ENCODE data around the gene ALG2. TPM values are rescaled to one million over a fixed set of nuclear protein-coding genes. Genes with fewer than 3 reads are reported as not detected.
"Not testable (repeated sequence)": the region's sequence is repeated elsewhere in the genome, so short reads cannot be mapped to it uniquely, and the experiment has no call there.

Gene ALG2
- total RNA-seq, 1 donor from 2014 or later: 31.8 TPM

DNA sequence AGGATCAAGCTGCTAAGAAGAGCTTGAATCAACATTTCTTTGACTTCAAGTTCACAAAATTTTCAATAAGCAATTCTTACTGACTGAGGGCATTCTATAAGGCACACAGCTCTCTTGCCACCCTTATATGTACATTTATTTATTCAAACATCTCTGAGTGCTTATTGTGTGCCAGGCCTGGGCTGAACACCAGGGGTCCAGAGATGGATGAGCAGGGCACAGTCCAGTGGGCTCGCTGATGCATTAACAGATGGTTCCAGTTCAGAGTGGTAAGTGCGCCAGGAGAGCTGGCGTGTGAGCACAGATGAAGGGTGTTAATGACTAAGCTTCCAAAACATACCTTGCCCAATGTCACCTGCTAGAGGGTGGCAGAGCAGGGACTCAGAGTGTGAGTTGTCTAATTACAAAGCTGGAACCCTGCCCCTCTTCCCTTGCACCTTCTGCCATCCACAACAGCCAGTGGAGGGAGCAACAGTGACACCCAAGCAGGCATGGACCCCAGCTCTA lies 24.6 kb downstream of the ALG2 start:
- intact Hi-C loops (cut with micrococcal nuclease): no loop called here

DNA sequence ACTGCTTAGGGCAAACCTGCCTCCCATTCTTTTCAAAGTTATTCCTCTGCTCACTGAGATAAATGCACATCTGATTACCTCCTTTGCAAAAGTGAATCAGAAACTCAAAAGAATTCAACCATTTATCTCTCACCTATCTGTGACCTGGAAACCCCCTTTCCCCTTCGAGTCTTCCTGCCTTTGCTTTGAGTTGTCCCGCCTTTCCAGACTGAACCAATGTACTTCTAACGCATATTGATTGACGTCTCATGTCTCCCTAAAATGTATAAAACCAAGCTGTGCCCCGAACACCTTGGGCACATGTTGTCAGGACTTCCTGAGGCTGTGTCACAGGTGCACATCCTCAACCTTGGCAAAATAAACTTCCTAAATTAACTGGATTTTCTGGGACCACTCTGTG lies 25.3 kb downstream of the ALG2 start:
- intact Hi-C loops (cut with micrococcal nuclease): not testable (repeated sequence)

- intact Hi-C loops (cut with micrococcal nuclease): no loop called here
Observed at GRCh38 chr9:99193466-99193821, 28.3 kb downstream of the ALG2 start.

DNA sequence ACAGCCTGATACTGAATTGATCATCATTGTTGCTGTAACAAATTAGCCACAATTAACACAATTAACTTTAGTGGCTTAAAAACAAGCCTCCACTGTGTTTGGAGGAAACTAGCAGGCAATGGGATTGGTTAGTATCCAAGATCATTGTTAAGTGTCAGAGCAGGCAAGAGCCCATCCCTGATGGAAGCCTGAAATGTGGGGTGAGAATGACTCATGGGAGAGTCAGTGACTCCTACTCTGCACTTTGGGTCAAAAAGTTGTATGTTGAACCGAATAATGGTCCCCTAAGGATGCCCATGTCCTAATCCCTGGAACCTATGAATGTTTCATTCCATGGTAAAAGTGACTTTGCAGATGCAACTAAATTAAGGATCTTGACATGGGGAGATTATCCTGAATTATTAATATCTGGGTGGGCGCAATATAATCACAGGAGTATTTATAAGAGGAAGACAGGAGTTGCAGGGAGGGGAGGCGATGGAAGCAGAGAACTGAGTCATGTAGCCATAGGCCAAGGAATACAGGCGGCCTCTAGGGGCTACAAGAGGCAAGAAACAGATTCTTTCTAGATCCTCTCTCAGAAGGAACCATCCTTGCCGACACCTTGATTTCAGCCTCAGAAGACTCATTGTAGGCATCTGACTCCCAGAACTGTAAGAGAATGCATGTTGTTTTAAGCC lies 28.8 kb downstream of the ALG2 start:
- intact Hi-C loops (cut with micrococcal nuclease): no loop called here

GRCh38 chr9:99190597-99191283 lies 31.0 kb downstream of the ALG2 start:
- intact Hi-C loops (cut with micrococcal nuclease): no loop called here

DNA sequence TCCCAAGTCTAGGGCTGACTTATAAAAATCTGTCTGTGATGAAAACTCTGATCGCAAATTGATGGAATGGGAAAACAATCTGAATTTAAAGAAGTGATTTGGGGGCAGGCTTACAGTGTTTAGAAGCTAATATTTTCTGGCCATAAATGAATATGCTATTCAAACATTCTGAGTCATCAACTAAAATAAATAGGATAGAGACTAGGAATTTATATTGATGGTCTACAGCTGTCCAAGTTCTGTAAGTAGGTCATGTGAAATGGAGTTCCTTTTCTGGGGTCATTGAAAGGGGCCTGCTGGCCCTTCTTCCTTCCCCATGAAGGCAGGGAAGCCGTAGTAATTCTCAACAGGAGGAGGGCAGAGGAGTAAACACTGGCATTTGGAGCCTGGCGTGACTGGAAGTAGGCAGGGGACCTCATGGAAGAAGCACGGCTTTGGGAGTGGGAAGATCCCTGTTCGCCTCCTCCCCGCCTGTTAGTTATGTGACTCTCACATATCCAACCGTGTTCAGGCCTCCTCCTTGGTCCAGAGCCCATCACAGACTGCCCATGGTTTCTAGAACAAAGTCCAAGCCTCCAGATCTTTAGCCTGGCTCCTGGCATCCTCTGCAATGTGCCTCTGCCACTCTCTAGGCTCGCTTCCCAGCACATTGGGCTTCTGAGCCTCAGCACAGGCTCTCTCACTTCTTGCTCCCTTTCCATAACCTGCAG lies 31.7 kb downstream of the ALG2 start:
- intact Hi-C loops (cut with micrococcal nuclease): loop anchor here (10.0 kb wide), 2 partner anchors 825 to 1025 kb away; no protein-coding TSS in a partner anchor

DNA sequence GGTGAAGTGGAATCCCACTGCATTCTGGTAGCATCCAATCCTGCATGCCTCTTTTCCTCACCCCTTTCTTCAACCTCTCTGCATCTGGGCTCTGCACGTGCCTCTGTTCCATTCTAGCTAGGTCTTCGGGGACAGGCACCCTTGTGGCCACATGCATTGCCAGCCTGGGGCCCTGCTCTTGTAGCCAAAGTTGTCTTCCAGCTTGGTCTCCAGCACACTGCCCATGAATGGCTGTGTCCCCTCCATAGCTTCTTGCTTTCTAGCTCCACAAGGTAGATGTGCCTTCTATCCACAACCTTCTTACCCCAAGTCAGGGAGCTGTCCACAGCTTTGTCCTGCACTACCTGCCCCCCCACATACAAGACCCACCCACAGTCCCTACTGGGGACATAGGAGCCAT lies 32.6 kb downstream of the ALG2 start:
- intact Hi-C loops (cut with micrococcal nuclease): loop anchor here (10.0 kb wide), 2 partner anchors 826 to 1026 kb away; no protein-coding TSS in a partner anchor

DNA sequence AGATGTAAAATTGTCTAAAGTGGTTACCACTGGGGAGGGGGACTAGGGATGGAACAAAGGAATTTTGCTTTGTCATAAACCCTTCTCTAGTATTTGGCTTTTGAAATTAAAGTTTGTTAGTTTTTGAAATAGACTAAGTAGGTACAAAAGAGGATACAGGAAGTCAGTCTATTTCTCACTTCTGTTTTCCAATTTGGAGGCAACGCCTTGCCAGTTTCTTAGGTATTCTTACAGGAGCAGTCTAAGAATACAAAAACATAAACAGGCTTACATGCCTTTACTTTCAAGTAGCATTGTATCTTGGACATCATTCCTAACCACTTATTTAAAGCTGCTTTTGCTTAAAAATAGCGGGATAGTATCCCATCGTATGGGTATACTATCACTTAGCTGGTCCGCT lies 34.4 kb downstream of the ALG2 start:
- intact Hi-C loops (cut with micrococcal nuclease): loop anchor here (10.0 kb wide), 2 partner anchors 827 to 1027 kb away; no protein-coding TSS in a partner anchor

- intact Hi-C loops (cut with micrococcal nuclease): loop anchor here (10.0 kb wide), 2 partner anchors 829 to 1029 kb away; no protein-coding TSS in a partner anchor
Observed at GRCh38 chr9:99185934-99186333, 35.8 kb downstream of the ALG2 start.

- intact Hi-C loops (cut with micrococcal nuclease): loop anchor here (10.0 kb wide), 2 partner anchors 830 to 1030 kb away; no protein-coding TSS in a partner anchor
Observed at GRCh38 chr9:99185348-99185632, 36.5 kb downstream of the ALG2 start.

DNA sequence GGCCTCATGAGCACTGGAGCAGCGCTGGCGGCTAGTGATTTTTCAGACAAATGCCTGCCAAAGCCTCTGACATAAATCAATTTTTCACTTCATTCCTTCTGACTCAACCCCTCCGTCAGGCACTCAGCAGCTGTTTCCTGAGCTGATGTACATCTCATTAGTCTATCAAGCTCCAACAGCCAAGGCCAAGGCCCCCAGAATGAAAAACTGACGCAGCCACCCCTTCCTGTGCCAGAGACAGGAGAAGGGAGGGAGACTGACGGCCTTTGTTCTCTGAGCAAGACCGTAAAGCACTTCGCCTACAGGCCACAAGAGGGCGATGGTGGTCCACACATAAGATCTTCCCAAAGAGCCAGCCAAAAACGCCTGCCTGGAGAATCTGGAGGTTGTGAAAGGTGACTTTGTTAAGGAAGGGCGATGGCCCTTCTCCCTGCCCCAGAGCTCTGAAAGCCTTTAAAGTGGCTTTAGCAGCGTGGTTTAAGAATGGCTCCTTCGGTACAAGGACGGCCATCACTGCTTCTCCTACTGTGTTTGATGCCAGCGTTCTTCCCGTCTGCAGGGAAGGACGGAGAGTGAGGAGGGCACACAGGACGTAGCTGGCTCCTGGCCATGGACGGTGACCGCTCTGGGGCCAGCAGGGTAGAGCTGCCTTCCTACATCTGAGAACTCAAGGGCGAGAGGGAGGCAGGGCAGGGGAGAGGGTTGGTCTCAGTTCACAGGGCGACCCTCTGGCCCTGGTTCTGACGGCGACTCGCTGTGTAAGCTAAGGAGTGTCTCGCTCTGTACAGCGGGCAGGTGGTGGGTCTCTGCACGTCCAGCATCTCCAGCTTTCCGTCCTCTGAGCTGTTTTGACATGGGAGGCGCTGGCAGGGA lies 37.0 kb downstream of the ALG2 start:
- intact Hi-C loops (cut with micrococcal nuclease): loop anchor here (1.0 to 10.0 kb wide), 6 partner anchors 17 to 1030 kb away; partner anchors contain the start of genes NR4A3 and SEC61B

- intact Hi-C loops (cut with micrococcal nuclease): loop anchor here (1.0 to 10.0 kb wide), 6 partner anchors 17 to 1031 kb away; partner anchors contain the start of genes NR4A3 and SEC61B
Observed at GRCh38 chr9:99184110-99184474, 37.6 kb downstream of the ALG2 start.

GRCh38 chr9:99183616-99184015 lies 38.1 kb downstream of the ALG2 start:
- intact Hi-C loops (cut with micrococcal nuclease): loop anchor here (1.0 to 10.0 kb wide), 6 partner anchors 16 to 1031 kb away; partner anchors contain the start of genes NR4A3 and SEC61B

- intact Hi-C loops (cut with micrococcal nuclease): loop anchor here (5.0 to 10.0 kb wide), 4 partner anchors 70 to 1032 kb away; partner anchors contain the start of gene NR4A3
Observed at GRCh38 chr9:99182356-99182755, 39.4 kb downstream of the ALG2 start.

GRCh38 chr9:99181621-99182020 lies 40.1 kb downstream of the ALG2 start:
- intact Hi-C loops (cut with micrococcal nuclease): loop anchor here (5.0 to 10.0 kb wide), 4 partner anchors 71 to 1033 kb away; partner anchors contain the start of gene NR4A3

DNA sequence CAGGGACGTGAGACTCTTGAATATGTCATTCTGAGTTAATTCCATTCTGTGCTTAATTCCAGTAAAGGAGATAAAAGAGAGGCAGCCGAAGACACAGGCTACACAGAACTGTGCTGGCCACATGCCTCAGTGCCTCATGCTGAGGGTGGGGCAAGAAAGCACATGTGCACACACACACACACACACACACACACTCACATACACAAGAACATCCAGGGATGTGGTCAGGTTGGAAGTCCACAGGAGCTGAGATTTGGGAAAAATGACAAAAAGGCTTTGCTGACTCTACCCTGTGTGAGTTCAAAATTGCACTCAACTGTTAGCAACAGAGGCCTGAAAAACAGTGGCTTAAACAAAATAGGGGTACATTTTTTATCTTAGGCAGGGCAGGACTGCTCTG lies 40.5 kb downstream of the ALG2 start:
- intact Hi-C loops (cut with micrococcal nuclease): loop anchor here (5.0 to 10.0 kb wide), 4 partner anchors 71 to 1034 kb away; partner anchors contain the start of gene NR4A3

DNA sequence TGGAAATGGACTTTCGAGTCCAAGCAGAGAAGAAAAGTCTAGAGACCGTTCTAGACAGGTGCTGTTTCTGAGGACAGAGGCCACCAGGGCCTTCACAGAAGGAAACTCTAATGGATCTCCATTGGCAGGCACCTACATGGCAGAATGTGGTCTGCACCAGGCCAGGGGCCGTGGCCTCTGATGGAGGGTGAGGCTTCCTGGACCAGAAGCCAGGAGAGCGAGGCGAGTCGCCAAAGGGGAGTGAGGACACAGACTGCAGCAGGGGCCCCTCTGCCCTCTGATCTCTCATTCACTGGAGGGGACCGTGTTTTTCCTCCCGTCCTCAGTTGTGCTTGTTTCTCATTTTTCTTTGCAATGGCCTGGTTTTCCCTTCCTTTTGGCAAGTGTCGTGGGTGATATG lies 41.1 kb downstream of the ALG2 start:
- intact Hi-C loops (cut with micrococcal nuclease): loop anchor here (5.0 to 10.0 kb wide), 4 partner anchors 72 to 1034 kb away; partner anchors contain the start of gene NR4A3

GRCh38 chr9:99180199-99180598 lies 41.5 kb downstream of the ALG2 start:
- intact Hi-C loops (cut with micrococcal nuclease): loop anchor here (5.0 to 10.0 kb wide), 4 partner anchors 72 to 1035 kb away; partner anchors contain the start of gene NR4A3

GRCh38 chr9:99178912-99179872 lies 42.5 kb downstream of the ALG2 start:
- intact Hi-C loops (cut with micrococcal nuclease): no loop called here
